ENCODE data around the gene THPO.

The THPO gene

GRCh38 chr3:184391266-184391665 is 13.3 kb upstream of the THPO start:
- H3K4me1 ChIP-seq (ENCODE audit: control insufficient read depth, low read length), result no peaks in the 10 kb centered on the region
- H3K9me3 ChIP-seq (ENCODE audit: control insufficient read depth, insufficient read depth, low read length), result no peaks in the 10 kb centered on the region
- TF ChIP-seq CTCF (IDR thresholded peaks at IDR 0.05; ENCODE audit: low read depth, low read length, poor library complexity, severe bottlenecking) (no peak), EZH2phosphoT487 (IDR thresholded peaks at IDR 0.05; ENCODE audit: borderline replicate concordance, low read length) (no peak)
- no peaks in the 10 kb centered on the region for H3K9me2 ChIP-seq (replicated peaks; ENCODE audit: control insufficient read depth, low read length)
- no peak overlapping the region for H3K27ac ChIP-seq (ENCODE audit: low read depth, low read length)
- H3F3A ChIP-seq (ENCODE audit: control insufficient read depth, insufficient read depth), result no peaks in the 10 kb centered on the region
- peaks cover 9% of the 10 kb centered on the region for H3K27me3 ChIP-seq (ENCODE audit: control insufficient read depth, low read length)
- no peaks in the 10 kb centered on the region for H3K79me2 ChIP-seq (ENCODE audit: control insufficient read depth, low read length)
- H4K20me1 ChIP-seq (ENCODE audit: control insufficient read depth, insufficient read depth, low read depth, low read length), result no peaks in the 10 kb centered on the region
- no peaks in the 10 kb centered on the region for H3K36me3 ChIP-seq (ENCODE audit: control insufficient read depth, low read length)
- no peak overlapping the region for H3K4me2 ChIP-seq (ENCODE audit: low read length)
- no peak overlapping the region for H3K4me3 ChIP-seq (ENCODE audit: low read length)

GRCh38 chr3:184389935-184390528 is 12.0 kb upstream of the THPO start:
- Histone ChIP-seq H3K9me2 (replicated peaks; ENCODE audit: control insufficient read depth, low read length) (no peaks in the 10 kb centered on the region), H3K4me2 (ENCODE audit: low read length) (no peak overlapping the region), H3K4me1 (ENCODE audit: control insufficient read depth, low read length) (no peaks in the 10 kb centered on the region), H3K79me2 (ENCODE audit: control insufficient read depth, low read length) (no peaks in the 10 kb centered on the region), H3K27me3 (ENCODE audit: control insufficient read depth, low read length) (peaks cover 9% of the 10 kb centered on the region), H3F3A (ENCODE audit: control insufficient read depth, insufficient read depth) (no peaks in the 10 kb centered on the region), H4K20me1 (ENCODE audit: control insufficient read depth, insufficient read depth, low read depth, low read length) (no peaks in the 10 kb centered on the region), H3K27ac (ENCODE audit: low read depth, low read length) (no peak overlapping the region), H3K9me3 (ENCODE audit: control insufficient read depth, insufficient read depth, low read length) (no peaks in the 10 kb centered on the region), H3K4me3 (ENCODE audit: low read length) (no peak overlapping the region), H3K36me3 (ENCODE audit: control insufficient read depth, low read length) (no peaks in the 10 kb centered on the region)
- no peak for TF ChIP-seq EZH2phosphoT487 (IDR thresholded peaks at IDR 0.05; ENCODE audit: borderline replicate concordance, low read length)
- TF ChIP-seq CTCF (IDR thresholded peaks at IDR 0.05; ENCODE audit: low read depth, low read length, poor library complexity, severe bottlenecking), result no peak

GRCh38 chr3:184389384-184389783 is 11.4 kb upstream of the THPO start:
- Histone ChIP-seq H3K9me2 (replicated peaks; ENCODE audit: control insufficient read depth, low read length) (no peaks in the 10 kb centered on the region), H3K9me3 (ENCODE audit: control insufficient read depth, insufficient read depth, low read length) (no peaks in the 10 kb centered on the region), H4K20me1 (ENCODE audit: control insufficient read depth, insufficient read depth, low read depth, low read length) (no peaks in the 10 kb centered on the region), H3K79me2 (ENCODE audit: control insufficient read depth, low read length) (no peaks in the 10 kb centered on the region), H3K27me3 (ENCODE audit: control insufficient read depth, low read length) (peaks cover 9% of the 10 kb centered on the region), H3K4me1 (ENCODE audit: control insufficient read depth, low read length) (no peaks in the 10 kb centered on the region), H3K36me3 (ENCODE audit: control insufficient read depth, low read length) (no peaks in the 10 kb centered on the region), H3K27ac (ENCODE audit: low read depth, low read length) (no peak overlapping the region), H3K4me3 (ENCODE audit: low read length) (no peak overlapping the region), H3F3A (ENCODE audit: control insufficient read depth, insufficient read depth) (no peaks in the 10 kb centered on the region), H3K4me2 (ENCODE audit: low read length) (no peak overlapping the region)
- TF ChIP-seq EZH2phosphoT487 (IDR thresholded peaks at IDR 0.05; ENCODE audit: borderline replicate concordance, low read length), result no peak
- no peak for TF ChIP-seq CTCF (IDR thresholded peaks at IDR 0.05; ENCODE audit: low read depth, low read length, poor library complexity, severe bottlenecking)

Measured in DOHH2 (cell line).